ENCODE results near the gene QRFP. TPM values are rescaled to one million over a fixed set of nuclear protein-coding genes. Genes with fewer than 3 reads are reported as not detected.

The QRFP gene
- total RNA-seq, 1 donor from 2014 or later: not detected

DNA sequence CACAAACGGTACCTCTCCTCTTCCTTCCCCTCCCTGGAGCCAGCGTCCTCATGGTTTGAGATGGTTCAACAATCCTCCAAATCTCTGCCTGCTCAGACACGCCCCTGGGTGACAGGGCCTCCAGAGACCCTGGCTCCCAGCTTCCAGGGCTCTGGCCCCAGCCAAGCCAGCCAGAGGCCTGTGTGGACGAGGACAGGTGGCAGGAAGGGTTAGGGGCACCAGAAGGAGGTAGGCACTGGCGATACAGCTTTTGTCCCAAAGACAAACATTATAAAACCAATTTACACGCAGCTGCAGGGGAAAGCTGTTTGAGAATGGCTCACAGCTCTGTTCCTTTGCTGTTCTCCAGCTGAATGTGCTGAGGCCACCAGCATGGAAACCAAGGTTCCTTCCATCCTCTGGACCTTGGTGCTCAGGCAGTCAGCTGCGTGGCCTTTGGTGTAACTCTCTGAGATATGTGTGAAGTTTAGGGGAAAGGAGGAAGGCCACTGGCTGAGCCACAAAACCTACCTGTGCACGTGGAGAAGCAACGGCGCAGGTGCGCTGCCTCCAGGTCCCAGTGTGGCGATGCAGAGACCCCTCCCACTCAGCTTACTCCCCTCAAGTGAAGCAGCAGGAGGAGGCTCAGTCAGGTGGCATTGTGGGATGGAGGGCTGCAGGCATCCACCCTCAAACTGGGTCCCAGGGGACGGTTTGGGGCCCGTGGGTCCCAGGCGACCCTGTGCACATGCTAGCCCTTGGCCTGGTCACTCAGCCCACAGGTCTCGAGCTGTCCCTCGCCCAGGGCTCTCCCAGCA, 4.3 kb upstream of the QRFP start:
- Histone ChIP-seq H3K4me3 (no peak overlapping the region), H3K9me3 (no peaks in the 10 kb centered on the region), H3K27ac (no peak overlapping the region), H3K27me3 (no peaks in the 10 kb centered on the region), H3K4me1 (no peaks in the 10 kb centered on the region), H3K36me3 (no peaks in the 10 kb centered on the region)
- intact Hi-C loops (cut with DNase I): no loop called here
- DNase-seq (ENCODE audit: low spot score in 2 of 2): no peak
- TF ChIP-seq, protein P1, sequence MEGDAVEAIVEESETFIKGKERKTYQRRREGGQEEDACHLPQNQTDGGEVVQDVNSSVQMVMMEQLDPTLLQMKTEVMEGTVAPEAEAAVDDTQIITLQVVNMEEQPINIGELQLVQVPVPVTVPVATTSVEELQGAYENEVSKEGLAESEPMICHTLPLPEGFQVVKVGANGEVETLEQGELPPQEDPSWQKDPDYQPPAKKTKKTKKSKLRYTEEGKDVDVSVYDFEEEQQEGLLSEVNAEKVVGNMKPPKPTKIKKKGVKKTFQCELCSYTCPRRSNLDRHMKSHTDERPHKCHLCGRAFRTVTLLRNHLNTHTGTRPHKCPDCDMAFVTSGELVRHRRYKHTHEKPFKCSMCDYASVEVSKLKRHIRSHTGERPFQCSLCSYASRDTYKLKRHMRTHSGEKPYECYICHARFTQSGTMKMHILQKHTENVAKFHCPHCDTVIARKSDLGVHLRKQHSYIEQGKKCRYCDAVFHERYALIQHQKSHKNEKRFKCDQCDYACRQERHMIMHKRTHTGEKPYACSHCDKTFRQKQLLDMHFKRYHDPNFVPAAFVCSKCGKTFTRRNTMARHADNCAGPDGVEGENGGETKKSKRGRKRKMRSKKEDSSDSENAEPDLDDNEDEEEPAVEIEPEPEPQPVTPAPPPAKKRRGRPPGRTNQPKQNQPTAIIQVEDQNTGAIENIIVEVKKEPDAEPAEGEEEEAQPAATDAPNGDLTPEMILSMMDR (IDR thresholded peaks at IDR 0.05): no peak

- H3K27me3 ChIP-seq: no peaks in the 10 kb centered on the region
- no peaks in the 10 kb centered on the region for H3K9me3 ChIP-seq
- TF ChIP-seq, protein P1 (IDR thresholded peaks at IDR 0.05): no peak
- H3K4me1 ChIP-seq: peaks cover 0 to 5% of the 10 kb centered on the region in 2 donors
- no peaks in the 10 kb centered on the region for H3K36me3 ChIP-seq
- H3K4me3 ChIP-seq: no peak overlapping the region
- DNase-seq (ENCODE audit: low spot score in 2 of 2): no peak
- H3K27ac ChIP-seq: no peak overlapping the region
- intact Hi-C loops (cut with DNase I): no loop called here
Measured at GRCh38 chr9:130899051-130899748, 2.6 kb upstream of the QRFP start.

DNA sequence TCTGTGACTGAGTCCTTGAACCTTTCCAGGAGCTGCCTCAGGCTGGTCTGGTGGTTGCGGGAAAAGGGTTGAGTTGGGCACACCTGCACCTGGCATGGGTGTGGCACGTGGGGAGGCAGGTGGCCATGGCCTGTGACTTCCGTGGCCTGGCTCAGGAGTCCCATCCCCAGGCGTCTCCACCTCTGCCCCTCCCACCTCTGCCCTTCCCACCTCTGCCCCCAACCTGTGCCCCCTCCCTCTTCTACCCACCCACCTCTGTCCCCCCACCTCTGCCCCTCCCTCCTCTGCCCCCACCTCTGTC, 1.9 kb upstream of the QRFP start:
- Histone ChIP-seq H3K27me3 (no peaks in the 10 kb centered on the region), H3K36me3 (peaks cover 0 to 4% of the 10 kb centered on the region in 2 donors), H3K9me3 (no peaks in the 10 kb centered on the region), H3K27ac (no peak overlapping the region), H3K4me3 (no peak overlapping the region), H3K4me1 (peaks cover 0 to 5% of the 10 kb centered on the region in 2 donors)
- no peak for DNase-seq (ENCODE audit: low spot score in 2 of 2)
- intact Hi-C loops (cut with DNase I): no loop called here
- TF ChIP-seq, protein P1 (IDR thresholded peaks at IDR 0.05): no peak

DNA sequence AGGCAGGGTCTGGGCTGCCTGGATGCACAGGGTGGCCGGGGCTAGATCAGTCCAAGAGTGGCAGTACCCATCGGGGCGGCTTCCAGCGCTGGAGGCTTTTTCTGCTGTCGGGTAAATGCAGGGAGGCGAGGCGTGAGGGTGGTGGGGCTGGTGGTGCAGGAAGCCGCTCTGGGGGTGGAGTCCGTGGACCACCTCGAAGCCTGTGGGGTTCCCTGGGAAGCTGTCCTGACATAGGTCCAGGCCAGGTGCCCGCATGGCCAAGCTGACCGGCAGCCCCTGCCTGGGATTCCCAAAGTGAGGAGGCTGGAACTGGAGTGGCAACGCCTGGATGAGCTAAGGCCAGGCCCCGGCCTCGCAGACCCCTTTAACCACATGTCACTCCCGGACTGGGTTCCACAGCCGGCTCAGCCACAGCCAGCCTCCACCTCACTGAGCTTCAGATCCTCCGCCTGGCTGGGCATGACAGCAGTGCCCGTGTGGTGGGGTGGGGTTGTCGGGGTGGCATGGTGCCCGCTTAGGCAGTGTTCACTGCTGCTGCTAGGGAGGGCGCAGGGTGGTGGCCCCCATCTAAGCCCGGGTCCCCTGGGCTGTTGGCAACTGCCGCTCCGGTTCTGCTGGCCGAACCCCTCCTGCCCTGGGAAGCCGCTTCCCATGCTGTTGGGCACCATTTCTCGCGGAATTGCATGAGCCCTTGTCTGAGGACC, 1.4 kb upstream of the QRFP start:
- no peak for DNase-seq (ENCODE audit: low spot score in 2 of 2)
- Histone ChIP-seq H3K4me3 (no peak overlapping the region), H3K36me3 (peaks cover 4 to 9% of the 10 kb centered on the region in 2 donors), H3K9me3 (no peaks in the 10 kb centered on the region), H3K4me1 (peaks cover 0 to 5% of the 10 kb centered on the region in 2 donors), H3K27me3 (no peaks in the 10 kb centered on the region), H3K27ac (no peak overlapping the region)
- TF ChIP-seq, protein P1 (IDR thresholded peaks at IDR 0.05): no peak
- intact Hi-C loops (cut with DNase I): no loop called here

DNA sequence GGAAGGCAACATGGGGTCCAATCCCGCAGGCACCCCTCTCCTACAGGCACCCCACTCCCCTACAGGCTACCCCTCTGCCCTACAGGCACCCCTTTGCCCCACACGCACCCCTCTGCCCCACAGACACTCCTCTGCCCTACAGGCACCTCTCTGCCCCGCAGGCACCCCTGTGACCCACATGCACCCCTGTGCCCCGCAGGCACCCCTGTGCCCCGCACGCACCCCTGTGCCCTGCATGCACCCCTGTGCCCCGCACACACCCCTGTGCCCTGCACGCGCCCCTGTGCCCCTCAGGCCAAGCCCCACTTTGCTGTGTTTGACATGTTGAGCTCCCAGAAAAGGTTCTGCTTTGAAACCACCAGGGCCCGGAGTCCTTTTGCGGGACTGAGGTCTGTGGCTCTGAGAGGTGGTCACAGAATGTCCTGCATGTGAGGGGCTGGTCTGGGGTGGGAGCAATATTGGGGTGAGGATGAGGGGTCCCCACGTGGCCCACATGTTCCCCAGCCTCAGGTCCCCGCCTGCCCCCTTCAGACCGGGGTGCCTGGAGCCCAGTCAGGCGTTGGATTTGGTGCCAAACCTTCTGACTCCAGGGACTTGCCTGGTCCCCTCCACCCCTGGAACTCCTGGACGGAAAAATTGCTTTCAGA, 616 bp upstream of the QRFP start:
- no peaks in the 10 kb centered on the region for H3K9me3 ChIP-seq
- H3K36me3 ChIP-seq: peaks cover 7 to 17% of the 10 kb centered on the region in 2 donors
- H3K27me3 ChIP-seq: no peaks in the 10 kb centered on the region
- intact Hi-C loops (cut with DNase I): no loop called here
- no peak overlapping the region for H3K27ac ChIP-seq
- H3K4me1 ChIP-seq: peaks cover 0 to 5% of the 10 kb centered on the region in 2 donors
- no peak for DNase-seq (ENCODE audit: low spot score in 2 of 2)
- TF ChIP-seq, protein P1 (IDR thresholded peaks at IDR 0.05): no peak
- no peak overlapping the region for H3K4me3 ChIP-seq

All from ascending aorta (tissue), 2 donors.